Activated effector memory CD4-positive, alpha-beta T cell treated with anti-CD3 and anti-CD28 coated beads, Interleukin-2, amount 50 U/mL, for 16 hours (primary cell): ENCODE results near the gene BCAS1.
"Not testable (repeated sequence)": the region's sequence is repeated elsewhere in the genome, so short reads cannot be mapped to it uniquely, and the experiment has no call there.

Experiments
- DNase-seq: peaks from one replicate; pipeline ENCODE4 v3.0.0-alpha.2; 2020

The BCAS1 gene

DNA sequence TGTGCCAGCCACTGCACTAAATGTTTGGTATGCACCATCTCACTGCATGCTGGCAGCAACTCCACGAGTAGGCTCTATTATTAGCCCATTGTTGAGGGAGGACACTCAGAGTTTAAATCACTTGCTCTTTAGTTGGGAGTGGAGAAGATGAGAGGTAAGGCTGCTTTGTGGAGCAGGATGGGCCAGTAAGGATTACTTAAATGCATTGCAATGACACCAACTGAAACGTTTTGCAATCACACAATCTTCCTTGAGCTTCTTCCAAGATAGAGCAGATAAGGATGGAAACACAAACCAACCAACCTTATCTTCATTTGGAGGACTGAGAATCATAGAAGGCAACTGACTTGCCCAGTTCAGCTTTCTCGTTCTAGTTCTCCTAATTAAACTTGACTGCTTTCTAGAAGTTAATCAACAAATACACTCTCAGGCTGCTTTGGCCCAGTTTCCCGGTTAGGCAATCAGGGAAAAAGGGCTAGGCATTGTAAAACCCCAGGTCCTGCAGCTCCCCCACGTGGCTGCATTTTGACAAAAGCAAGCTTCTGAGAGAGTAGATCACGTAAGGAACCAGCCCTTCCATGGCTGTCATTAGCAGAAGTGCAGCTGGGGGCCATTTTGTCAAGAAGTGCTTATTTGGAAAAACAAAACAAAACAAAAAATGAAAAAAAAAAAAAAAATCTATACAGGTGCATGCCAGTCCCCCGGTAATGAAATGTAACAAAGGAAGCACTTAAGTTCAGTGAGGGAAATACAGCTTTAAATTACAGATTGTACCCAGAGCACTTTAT, 130.6 kb downstream of the BCAS1 start:
- DNase-seq, result peak; percentile 85

DNA sequence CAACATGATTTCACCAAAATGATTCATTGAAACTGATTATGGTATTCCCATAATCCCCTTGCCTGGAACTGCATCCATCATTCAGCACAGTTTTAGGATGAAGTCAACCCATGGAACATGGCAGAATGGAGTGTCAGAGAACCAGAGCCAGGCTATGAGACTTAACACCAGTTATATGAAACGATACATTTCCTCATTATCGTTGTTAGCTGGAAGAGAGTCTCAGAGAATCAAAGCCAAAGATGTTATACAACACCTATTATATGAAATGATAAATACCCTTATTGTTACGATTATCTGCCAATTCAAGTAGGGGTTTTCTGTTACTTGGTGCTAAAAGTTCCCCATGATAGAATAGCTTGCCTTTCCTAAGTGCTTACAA, 131.2 kb downstream of the BCAS1 start:
- DNase-seq, result no peak

DNA sequence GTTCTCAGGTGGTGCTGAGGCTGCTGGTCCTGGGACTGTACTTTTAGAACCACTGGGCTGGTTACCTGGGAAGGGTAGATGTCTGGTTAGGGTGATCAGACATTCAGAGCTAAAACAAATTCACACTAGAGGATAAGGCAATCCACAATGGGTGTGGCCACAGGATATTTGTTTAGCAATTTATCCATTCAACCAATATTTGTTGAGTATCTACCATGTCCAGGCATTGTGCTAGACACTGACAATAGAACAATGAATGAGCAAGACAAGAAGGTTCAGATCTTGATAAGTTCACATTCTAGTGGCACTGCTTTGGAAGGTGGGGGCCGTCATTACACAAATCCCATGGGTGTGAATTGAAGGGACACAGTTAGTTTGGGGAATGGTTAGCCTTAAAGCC, 131.7 kb downstream of the BCAS1 start:
- DNase-seq, result no peak

DNA sequence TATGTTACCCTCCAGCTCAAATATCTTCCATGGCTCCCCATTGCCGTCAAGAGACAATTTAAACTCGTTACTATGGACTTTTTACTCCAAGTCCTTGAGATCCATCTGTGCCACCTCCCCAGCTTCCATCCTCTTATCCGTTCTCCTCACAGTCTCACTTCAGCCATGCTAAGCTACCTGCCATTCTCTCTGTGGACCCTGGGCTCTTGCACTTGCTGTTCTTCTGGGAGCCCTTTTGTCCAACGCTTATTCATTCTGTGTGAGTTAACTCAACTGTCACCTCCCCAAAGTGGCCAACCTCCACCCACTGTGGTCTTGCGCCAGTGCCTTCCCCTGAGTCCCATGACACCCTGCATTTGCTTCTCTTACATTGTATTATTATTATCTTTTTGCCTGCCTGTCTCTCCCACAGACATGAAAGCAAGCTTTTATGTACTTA, 132.4 kb downstream of the BCAS1 start:
- DNase-seq, result no peak

DNA sequence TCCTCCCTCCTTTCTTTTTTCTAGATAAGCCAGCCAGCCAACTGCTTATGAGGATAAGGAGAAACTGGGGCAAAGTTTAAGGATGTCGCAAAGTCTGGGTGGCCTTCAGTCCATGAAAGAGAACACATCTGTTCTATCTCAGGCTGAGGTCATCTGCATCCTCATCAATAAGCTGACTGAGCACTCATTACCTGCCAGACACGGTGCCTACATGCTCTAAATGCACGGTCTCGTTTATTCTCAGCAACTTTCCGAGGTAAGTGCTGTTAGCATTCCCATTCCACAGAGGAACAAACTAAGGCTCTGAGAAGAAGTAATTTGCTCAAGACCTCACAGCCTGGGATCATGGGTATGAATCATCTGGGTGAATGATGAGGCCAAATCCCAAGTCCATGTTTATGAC, 133.1 kb downstream of the BCAS1 start:
- no peak for DNase-seq

DNA sequence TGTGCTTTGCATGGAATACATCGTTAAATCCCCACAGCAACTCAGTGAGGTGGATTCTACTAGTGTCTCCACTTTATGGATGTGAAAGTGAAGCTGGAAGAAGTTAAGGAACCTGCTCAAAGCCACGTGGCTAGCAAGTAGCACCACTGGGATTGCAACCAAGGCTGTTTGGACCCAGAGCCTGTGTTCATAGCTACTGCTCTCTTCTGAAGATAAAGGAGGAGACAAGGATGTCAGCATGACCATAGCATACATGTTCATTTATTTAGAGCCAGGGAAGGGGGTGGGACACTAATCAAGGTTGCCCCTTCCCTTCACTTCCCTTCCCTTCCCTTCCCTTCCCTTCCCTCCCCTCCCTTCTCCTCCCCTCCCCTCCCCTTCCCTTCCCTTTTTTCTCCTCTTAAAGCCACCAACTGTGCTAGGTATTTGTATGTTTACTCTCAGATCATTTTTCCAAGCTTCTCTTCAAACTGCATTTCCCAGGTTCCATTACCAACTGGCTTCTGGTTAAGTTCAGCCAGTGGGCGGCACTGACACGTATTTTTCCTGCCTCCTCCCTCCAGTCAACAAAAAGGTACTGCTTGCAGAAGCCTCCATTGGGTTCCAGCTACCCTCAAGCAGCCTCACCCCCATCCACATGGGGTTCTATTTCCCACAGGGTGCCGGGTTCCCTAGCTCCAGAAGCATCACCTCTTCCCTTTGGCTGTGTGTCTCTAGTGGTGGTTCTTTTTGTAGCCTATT, 134.9 kb downstream of the BCAS1 start:
- no peak for DNase-seq

DNA sequence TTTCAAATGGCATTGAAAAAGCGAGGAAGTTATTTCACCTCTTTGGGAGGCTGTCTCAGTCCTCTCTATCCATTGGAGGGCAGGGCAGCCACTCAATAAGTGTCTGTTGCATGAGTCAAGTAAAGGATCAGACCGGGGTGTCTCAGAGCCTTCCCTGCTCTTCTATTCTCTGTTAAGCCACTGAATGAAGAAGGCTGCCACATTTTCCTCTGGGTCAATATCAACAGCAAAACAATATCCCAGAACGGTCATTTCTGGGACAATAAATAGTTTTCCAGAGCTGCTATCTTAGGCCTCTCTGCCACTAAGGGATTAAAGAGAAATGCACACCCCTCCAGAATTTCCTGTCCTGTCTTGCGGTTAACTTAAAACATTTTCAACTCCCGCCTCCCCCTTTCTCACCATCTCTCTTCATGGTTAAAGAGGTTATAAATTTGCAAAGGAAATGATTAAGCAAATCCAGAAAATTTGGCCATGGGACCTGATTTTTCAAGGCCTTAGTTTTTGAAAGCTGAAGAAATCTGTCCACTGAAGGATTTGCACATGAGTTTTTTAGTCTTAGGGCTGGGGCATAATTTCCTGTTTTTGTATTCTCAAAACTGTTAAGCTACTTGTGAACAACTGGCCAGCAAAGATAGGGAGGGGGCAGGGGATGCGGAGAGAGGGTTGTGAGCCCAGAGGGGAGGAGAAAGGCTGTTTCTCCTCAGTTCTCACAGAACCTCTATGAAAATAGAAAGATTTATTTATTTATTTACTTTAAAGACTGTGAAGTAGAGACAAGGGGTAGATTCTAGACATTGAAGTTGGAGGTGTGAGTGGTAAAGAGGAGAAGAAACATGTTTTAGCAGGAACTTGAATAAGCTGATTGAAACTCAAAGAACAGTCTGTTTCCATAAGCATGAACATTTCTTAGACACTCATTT, 135.7 kb downstream of the BCAS1 start:
- DNase-seq, result no peak

DNA sequence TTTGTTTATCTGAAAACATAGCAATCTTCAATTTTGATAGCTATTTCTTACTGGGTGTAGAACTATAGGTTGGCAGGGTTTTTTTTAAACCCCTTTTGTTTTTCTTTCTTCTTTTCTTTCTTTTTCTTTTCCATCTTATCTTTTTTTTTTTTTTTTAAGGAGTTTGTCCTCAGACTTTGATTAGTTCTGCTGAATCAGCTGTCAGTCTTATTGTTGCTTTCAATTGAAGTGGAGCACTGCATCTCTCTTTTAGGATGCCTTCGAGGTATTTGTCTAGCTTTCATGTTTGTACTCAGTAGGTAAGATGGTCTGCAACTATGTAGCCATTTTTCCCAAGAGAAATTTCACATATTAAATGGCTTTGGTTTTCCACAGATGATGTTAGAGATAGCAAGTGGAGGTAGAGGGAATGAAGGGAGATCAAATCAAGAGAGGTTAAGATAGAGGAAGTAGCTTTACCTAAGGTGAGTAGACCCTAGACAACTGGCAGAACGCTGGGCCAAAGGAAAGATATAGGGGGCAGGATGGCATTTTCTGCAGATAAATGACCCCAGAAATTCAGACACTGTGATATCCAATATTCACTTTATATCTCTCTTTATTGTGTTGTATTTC, 137.1 kb downstream of the BCAS1 start:
- no peak for DNase-seq

DNA sequence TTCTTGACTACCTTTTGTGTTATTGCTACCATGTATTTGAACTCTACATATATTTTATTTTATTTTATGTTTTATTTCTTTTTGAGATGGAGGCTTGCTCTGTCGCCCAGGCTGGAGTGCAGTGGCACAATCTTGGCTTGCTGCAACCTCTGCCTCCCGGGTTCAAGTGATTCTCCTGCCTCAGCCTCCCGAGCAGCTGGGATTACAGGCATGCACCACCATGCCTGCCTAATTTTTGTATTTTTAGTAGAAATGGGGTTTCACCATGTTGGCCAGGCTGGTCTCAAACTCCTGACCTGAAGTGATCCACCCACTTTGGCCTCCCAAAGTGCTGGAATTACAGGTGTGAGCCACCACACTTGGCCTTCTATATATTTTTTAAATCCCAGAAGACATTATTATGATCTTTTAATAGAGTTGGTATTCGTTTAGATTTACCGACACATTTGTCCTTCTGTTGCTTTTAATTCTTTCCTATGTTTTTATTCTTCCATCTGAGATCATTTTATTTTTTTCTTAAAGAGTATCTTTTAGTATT, 137.7 kb downstream of the BCAS1 start:
- DNase-seq, result not testable (repeated sequence)

DNA sequence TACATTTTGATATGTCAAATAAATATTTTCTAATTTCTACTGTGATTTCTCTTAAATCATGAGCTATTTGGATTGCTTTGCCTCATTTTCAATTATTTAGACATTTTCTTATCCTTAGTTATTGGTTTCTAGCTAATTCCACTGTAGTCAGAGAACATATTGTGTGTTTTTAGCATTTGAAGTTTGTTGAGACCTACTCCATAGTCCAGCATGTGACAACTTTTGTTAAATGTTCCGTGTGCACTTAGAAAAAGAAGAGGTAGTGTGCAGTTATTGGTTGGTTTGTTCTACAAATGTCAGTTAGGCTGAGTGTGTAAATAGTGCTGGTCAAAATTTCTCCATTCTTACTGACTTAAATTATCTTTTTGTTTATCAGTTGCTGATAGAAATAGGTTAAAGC, 138.8 kb downstream of the BCAS1 start:
- DNase-seq, result no peak

DNA sequence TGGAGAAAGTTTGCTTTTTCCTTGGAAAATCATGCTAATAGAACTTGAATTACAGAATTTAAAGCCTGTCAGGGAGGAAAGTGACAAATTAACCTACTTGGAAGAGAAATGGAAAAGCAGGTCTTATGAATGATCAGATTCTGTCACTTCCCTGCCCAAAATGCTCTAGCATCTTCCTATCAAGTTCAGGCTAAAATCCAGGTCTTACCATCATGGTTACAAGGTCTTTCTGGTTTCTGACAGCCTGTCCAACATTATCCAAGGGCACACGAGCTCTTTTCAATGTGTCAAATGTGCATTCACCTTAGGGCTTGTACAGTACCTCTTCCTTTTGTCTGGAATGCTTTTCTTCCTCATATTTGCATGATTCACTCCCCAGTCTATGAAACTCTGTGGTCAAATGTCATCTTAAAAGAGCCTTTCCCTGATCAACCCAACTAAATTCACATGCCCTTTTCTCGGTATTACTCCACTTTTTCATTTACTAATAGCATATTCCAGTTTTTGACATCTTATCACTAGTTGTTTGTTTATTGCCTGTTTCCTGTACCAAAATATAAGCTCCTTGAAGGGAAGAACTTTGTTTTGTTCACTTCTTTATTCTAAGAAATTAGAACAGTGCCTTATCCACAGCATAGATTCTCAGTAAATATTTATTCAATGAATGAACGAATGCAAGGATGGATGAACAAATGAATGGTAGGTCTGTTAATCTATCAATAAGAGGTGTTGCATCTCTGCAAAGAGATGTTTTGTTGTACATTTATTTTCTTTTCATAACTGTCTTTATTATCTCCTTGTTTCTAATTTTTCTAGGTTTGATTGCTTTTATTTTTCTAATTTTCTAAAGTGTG, 139.5 kb downstream of the BCAS1 start:
- DNase-seq, result no peak

DNA sequence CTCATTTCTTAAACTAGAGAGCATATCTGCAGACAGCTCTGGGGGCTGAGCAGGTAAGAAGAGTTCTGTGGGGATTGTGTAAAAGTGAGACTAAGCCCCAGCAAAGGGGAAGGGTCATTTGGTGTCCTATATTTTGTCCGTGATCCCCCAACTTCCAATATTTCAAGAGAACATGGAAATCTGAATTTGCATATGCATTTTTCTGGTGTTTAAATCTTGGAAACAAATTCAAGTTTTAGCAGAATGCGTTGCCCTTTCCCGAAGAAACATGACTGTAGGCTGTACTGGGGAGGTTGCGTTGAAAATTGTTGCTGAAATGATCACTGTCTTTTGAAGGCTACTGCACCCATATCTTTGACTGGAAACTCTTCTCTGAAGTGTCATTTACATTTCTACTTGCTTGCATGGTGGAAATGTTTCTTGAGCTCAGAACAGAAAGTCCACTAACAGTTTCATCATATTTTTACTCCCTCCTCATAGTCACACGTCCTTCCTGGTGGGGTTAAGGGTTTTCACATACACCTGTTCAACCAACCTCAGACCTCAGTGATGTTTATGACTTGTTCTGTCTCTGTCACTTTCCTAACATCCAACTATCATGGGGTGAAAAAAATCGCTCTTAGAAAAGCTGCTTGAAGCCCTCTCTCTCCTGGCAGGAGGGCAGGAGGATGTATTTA, 140.3 kb downstream of the BCAS1 start:
- no peak for DNase-seq

DNA sequence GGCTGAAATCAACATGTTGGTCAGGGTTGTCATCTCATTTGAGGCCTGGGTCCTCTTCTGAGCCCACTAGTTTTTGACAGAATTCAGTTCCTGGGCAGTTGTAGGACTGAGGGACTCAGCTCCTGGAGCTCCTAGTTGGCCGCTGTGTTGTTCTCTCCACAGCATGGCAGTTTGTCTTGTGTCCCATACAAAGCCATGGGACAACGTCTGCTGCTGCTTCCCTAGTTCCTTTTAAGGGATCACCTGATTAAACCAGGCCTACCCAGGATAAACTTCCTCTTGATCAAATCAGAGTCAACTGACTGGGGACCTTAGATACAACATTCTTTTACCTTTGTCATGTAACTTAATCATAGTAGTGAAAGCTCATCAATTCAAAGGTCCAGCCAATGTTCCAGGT, 141.0 kb downstream of the BCAS1 start:
- DNase-seq, result no peak

DNA sequence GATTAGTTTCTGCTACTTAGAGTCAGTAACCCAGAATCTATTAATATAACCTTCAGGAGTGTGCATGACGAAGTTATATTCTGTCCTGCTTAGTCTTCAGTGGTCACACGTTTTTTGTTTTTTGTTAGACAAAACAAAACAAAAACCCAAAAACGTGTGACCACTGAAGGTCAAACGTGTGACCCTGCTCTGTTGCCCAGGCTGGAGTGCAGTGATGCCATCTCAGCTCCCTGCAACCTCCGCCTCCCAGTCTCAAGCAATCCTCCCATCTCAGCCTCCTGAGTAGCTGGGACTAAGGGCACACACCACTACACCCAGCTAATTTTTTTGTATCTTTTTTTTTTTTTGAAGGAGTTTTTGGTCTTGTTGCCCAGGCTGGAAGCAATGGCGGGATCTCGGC, 142.4 kb downstream of the BCAS1 start:
- no peak for DNase-seq

DNA sequence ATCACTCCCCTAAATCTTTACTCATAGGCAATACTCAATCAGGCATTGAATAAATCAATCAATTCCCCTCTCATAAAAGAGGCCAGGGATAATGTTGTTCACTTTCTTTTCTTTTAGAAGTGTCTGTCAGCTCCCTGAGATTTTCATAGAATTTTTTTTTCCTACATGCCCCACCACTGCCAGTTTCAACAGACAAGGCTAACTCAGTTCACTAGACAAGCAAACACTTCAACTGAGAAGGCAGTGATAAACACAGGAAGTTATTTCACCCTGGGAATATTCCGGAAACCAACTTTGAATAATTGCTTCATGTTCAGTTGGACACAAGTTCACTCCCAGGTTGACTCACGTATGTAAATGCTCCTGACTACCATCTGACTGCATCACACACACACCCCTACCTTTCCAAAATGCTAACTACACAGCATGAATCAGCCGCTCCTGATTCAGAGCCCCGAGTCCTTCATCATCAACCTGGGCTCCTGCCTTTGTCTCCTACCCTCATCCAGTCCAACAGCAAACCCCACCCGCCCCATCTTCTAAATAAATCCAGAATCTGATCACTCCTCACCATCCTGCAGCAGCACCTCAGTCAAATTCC, 143.9 kb downstream of the BCAS1 start:
- DNase-seq, result no peak

DNA sequence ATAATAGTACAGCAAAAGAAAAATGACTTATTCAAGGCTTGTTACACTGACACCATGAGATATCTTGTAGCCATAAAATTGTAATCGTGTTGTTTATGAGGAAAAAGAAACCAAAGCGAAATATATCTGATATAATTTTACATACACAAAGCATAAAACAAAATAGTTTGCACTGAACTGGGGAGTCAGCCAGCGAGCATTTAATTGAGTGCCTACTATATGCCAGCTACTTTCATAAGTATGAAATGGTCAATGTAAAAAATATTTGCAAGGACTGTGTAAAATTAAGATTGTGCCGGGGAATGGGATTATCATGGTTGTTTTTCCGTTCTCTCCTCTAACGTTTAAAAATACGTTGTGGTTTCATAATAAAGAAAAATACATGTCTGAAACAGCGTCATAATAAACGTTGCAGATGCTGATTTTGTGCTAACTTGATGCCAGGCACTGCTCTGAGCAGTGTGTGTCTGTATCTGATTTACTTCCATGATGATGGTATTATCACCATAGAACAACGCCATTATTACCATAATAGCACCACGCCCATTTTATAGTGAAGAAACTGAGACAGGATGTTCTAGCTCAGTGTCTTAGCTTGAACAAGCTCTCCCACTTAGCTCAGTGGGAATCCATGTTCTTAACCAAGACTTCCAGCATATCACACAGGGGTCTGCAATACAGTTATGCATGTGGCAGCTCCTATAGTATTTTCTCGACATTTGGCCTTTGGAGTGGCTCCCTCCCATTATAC, 144.6 kb downstream of the BCAS1 start:
- no peak for DNase-seq

DNA sequence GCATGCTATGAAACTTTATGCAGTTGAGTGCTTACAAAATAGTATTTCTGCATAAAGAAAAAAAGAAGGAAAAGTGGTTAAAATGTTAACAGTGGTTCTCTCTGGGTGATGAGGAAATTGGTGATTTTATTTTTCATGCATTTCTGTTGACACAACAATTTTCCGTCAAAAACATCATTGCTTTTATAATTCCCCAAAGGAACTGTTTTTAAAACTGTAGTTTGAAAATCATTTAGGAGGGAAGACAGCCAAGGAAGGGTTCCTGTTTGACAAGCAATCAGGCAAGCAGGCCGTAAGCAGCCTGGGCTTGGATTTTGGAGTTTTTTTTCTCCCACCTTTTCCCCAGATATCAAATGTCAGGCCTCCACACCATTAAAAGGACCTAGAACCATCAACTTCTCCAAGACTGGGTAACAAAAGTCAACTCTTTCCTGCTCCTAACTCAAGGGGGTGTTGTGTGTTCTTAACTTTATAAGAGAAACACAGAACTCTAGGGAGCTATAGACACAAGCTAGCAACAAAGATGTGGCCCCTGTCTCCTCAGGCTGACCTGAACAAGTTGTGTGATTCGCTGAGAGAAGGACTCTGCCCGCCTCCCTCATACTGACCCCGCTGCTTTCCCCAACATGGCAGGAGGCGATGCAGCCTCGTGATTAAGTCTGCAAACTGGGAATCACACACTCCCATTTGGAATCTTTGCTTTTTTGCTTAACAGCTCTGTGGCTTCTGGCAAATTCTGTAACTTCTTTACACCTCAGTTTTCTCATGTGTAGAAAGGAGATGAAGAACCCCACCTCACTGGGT, 146.6 kb downstream of the BCAS1 start:
- no peak for DNase-seq

DNA sequence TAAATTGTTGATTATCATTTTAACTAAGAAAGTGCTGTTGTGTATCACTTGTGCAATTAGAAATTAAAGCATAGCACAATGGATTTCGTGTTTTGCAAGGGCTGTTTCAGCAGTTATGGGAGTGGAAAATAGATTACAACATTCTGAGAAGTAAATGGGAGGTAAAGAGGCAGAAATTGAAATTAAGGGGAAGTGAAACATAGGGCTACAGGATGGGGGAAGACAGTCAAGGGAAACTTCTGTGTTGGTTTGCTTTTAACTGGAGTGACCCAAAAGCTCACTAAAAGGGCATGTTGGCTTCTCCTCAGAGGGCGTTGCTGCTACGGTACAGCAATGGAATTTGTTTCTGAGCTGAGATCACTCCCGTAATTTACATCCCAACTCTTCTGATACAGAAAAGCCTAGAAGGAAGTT, 147.5 kb downstream of the BCAS1 start:
- DNase-seq, result no peak

DNA sequence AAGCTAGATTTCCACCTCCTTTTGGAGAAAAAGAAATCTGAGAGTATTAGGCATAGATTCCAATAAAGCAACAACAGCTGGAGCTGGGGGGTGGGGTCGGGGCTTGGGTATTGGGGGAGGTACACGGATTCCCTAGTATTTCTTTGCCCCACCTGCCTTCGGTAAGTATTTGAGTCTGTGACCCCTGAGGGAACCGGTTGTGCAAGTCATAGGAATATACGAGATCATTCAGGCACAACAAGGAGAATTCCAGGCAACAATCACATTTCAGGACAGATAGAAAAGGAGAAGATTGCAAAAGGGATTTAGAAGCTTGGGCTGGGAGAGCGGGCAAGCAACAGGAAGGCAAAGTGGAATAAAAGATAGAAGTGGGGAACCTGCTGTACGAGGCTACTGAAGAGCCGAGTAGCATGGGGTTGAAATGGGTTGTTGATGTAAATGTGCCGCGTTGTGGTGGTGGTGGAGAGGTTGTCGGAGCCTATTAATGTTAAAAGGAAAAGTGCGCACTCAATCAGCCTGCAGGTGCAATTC, 148.9 kb downstream of the BCAS1 start:
- DNase-seq, result no peak
